SK-N-SH (cell line): Measurements from ENCODE around the gene SRD5A2. TPM values are rescaled to one million over a fixed set of nuclear protein-coding genes. Genes with fewer than 3 reads are reported as not detected.

Experiments
- CTCF ChIA-PET: fragments of 300-600, 350-600 bp; formaldehyde crosslinking; extraction: SDS; loops from one replicate; lab custom pipeline; 2021; lab: Yijun Ruan, JAX
- POLR2A ChIA-PET: fragments of 350-600 bp; sonication (Branson Sonifier 250); formaldehyde crosslinking; extraction: SDS; loops from one replicate; lab custom pipeline; 2020; ENCODE audit warnings: antibody characterized with exemption, inconsistent platforms; lab: Yijun Ruan, JAX
- DNase-seq: peaks from one replicate; pipeline ENCODE4 v3.0.0; 2012
- H2AFZ ChIP-seq: fragments of 200-600 bp; sonication (generic); 2 replicates; pipeline ENCODE4 v1.8.1; 2016; ENCODE audit warnings: antibody characterized with exemption, mild to moderate bottlenecking, low read depth
- H3F3A ChIP-seq: fragments of 200-600 bp; sonication (generic); replicated peaks from 2 replicates; pipeline ENCODE3; 2016; ENCODE audit warnings: antibody characterized with exemption, mild to moderate bottlenecking; ENCODE audit not compliant: insufficient read depth
- H3K27ac ChIP-seq, 2 experiments: fragments of 200-500 bp in 1 of 2; fragments of 200-600 bp in 1 of 2; sonication (Bioruptor generic) in 1 of 2; sonication (generic), shearing (Covaris generic) in 1 of 2; 2 replicates each; pipeline versions ENCODE4 v1.5.1 to v1.6.1; 2014 to 2016; ENCODE audit warnings: low read depth in 2 of 2, inconsistent platforms in 1 of 2, low read length in 1 of 2, mild to moderate bottlenecking in 1 of 2, mixed read lengths in 1 of 2
- H3K27me3 ChIP-seq: fragments of 200-600 bp; sonication (generic), shearing (Covaris generic); 2 replicates; pipeline ENCODE4 v1.6.1; 2016; ENCODE audit warnings: mixed run types; ENCODE audit not compliant: insufficient read depth
- H3K36me3 ChIP-seq, 2 experiments: fragments of 200-500 bp in 1 of 2; fragments of 200-600 bp in 1 of 2; sonication (Bioruptor generic) in 1 of 2; sonication (generic) in 1 of 2; replicated peaks in 1 of 2; 2 replicates each; pipeline versions ENCODE3 to v1.5.1; 2014 to 2016; ENCODE audit warnings: low read length in 1 of 2, mild to moderate bottlenecking in 1 of 2; ENCODE audit not compliant: insufficient read depth in 2 of 2, control insufficient read depth in 1 of 2
- H3K4me1 ChIP-seq, 2 experiments: fragments of 200-500 bp in 1 of 2; fragments of 200-600 bp in 1 of 2; sonication (Bioruptor generic) in 1 of 2; sonication (generic), shearing (Covaris generic) in 1 of 2; 2 replicates each; pipeline versions ENCODE4 v1.5.1 to v1.6.1; 2014 to 2016; ENCODE audit warnings: low read depth in 1 of 2, low read length in 1 of 2, mixed run types in 1 of 2; ENCODE audit not compliant: insufficient read depth in 2 of 2, control insufficient read depth in 1 of 2
- H3K4me2 ChIP-seq: fragments of 200-600 bp; sonication (generic), shearing (Covaris generic); 2 replicates; pipeline ENCODE4 v1.6.1; 2017; ENCODE audit warnings: mixed run types
- H3K4me3 ChIP-seq, 2 experiments: fragments of 200-500 bp in 1 of 2; fragments of 200-600 bp in 1 of 2; sonication (Bioruptor generic) in 1 of 2; sonication (generic), shearing (Covaris generic) in 1 of 2; 2 replicates each; pipeline versions ENCODE4 v1.5.1 to v1.8.1; 2014 to 2016; ENCODE audit warnings: low read depth in 2 of 2, inconsistent platforms in 1 of 2, low read length in 1 of 2, mild to moderate bottlenecking in 1 of 2, mixed read lengths in 1 of 2, moderate library complexity in 1 of 2
- H3K79me2 ChIP-seq: fragments of 200-600 bp; sonication (generic); 2 replicates; pipeline ENCODE4 v1.8.1; 2017; ENCODE audit warnings: mild to moderate bottlenecking; ENCODE audit not compliant: insufficient read depth
- H3K9ac ChIP-seq: fragments of 200-600 bp; sonication (generic); 2 replicates; pipeline ENCODE4 v1.6.1; 2017; ENCODE audit warnings: mixed run types
- H3K9me2 ChIP-seq: fragments of 200-600 bp; sonication (generic); 2 replicates; pipeline ENCODE4 v1.6.1; 2017; ENCODE audit warnings: mixed run types
- H3K9me3 ChIP-seq: fragments of 200-600 bp; sonication (generic); 2 replicates; pipeline ENCODE4 v1.6.1; 2017; ENCODE audit warnings: mixed run types, mild to moderate bottlenecking, moderate library complexity
- H4K20me1 ChIP-seq: fragments of 200-600 bp; sonication (generic); 2 replicates; pipeline ENCODE4 v1.6.1; 2017; ENCODE audit warnings: mild to moderate bottlenecking, mixed run types; ENCODE audit not compliant: insufficient read depth
- EZH2phosphoT487 ChIP-seq: fragments of 200-600 bp; sonication (generic); IDR thresholded peaks from 2 replicates; pipeline ENCODE4 v1.6.1; 2017; ENCODE audit warnings: low read depth, mixed run types, mild to moderate bottlenecking, antibody characterized with exemption, moderate library complexity, borderline replicate concordance
- FOXJ3 ChIP-seq: sonication (generic); formaldehyde crosslinking; IDR thresholded peaks from 2 replicates; pipeline ENCODE4 v1.5.1; 2020; ENCODE audit warnings: mild to moderate bottlenecking, missing genetic modification reagents
- FOXM1 ChIP-seq: IDR thresholded peaks from 2 replicates; pipeline ENCODE4 v1.4.0; 2012; ENCODE audit warnings: low read depth, mild to moderate bottlenecking
- GABPA ChIP-seq: IDR thresholded peaks from 2 replicates; pipeline ENCODE4 v1.4.0; 2012; ENCODE audit warnings: low read depth, mild to moderate bottlenecking
- IRF3 ChIP-seq: fragments of 150-350 bp; IDR thresholded peaks from 2 replicates; pipeline ENCODE4 v1.6.1; 2016; ENCODE audit warnings: mild to moderate bottlenecking, low read depth, low read length
- JUND ChIP-seq: IDR thresholded peaks from 2 replicates; pipeline ENCODE4 v1.4.0; 2012
- MAX ChIP-seq: IDR thresholded peaks from 2 replicates; pipeline ENCODE4 v1.4.0; 2012; ENCODE audit warnings: low read depth
- MEF2A ChIP-seq: IDR thresholded peaks from 2 replicates; pipeline ENCODE4 v1.4.0; 2012; ENCODE audit warnings: low read depth, borderline replicate concordance
- NFIC ChIP-seq: IDR thresholded peaks from 2 replicates; pipeline ENCODE4 v1.4.0; 2012; ENCODE audit warnings: borderline replicate concordance
- NRF1 ChIP-seq: IDR thresholded peaks from 2 replicates; pipeline ENCODE4 v1.6.1; 2012; ENCODE audit warnings: low read depth, mild to moderate bottlenecking, low read length
- RAD21 ChIP-seq: IDR thresholded peaks from 2 replicates; pipeline ENCODE4 v1.6.1; 2012; ENCODE audit warnings: mild to moderate bottlenecking, low read length
- RCOR1 ChIP-seq: fragments of 150-350 bp; IDR thresholded peaks from 2 replicates; pipeline ENCODE4 v1.6.1; 2017; ENCODE audit warnings: antibody characterized with exemption, low read length
- RFX5 ChIP-seq: IDR thresholded peaks from 2 replicates; pipeline ENCODE4 v1.6.1; 2012; ENCODE audit warnings: mild to moderate bottlenecking, improper control_type of control experiment, low read length
- RXRA ChIP-seq: IDR thresholded peaks from 2 replicates; pipeline ENCODE4 v1.4.0; 2012; ENCODE audit warnings: low read depth, mild to moderate bottlenecking, borderline replicate concordance
- SIN3A ChIP-seq: IDR thresholded peaks from 2 replicates; pipeline ENCODE4 v1.6.1; 2012; ENCODE audit warnings: low read depth, mild to moderate bottlenecking, low read length, moderate library complexity, borderline replicate concordance
- TCF12 ChIP-seq: IDR thresholded peaks from 2 replicates; pipeline ENCODE4 v1.4.0; 2012
- USF1 ChIP-seq: IDR thresholded peaks from 2 replicates; pipeline ENCODE4 v1.4.0; 2012; ENCODE audit warnings: low read depth, borderline replicate concordance
- YY1 ChIP-seq: IDR thresholded peaks from 2 replicates; pipeline ENCODE4 v1.4.0; 2012; ENCODE audit warnings: low read depth, mild to moderate bottlenecking
- ZBTB33 ChIP-seq: IDR thresholded peaks from 2 replicates; pipeline ENCODE4 v1.4.0; 2012; ENCODE audit warnings: low read depth, borderline replicate concordance
- WGBS: methylation state at CpG from one replicate; pipeline ENCODE4 v1.1.6; 2017; ENCODE audit warnings: low lambda C conversion rate; 5-methylcytosine and 5-hydroxymethylcytosine counted together
- polyA plus RNA-seq, 3 experiments: library from polyadenylated mRNA; depleted of rRNA; stranded (reverse); fragments of >200 nt; gene quantifications; 2 replicates each; pipeline ENCODE4 v1.2.3, GENCODE V29; 2012

Gene SRD5A2
- polyA plus RNA-seq, 1 of the 3 experiments (the other 2 are of a cell fraction): not detected

GRCh38 chr2:31513553-31513952, 67.2 kb downstream of the SRD5A2 start:
- ChIA-PET POLR2A (no interaction called here), CTCF (interaction anchor here (1.2 kb wide), 1 partner anchor 9 kb away, joined by 4 read pairs; no protein-coding TSS in a partner anchor)
- Histone ChIP-seq H3K9me3 (no peaks in the 10 kb centered on the region), H3K4me3 (no peak overlapping the region), H3F3A (no peaks in the 10 kb centered on the region), H4K20me1 (no peaks in the 10 kb centered on the region), H3K27me3 (no peaks in the 10 kb centered on the region; the same call in 1 of the 2 replicates), H3K27ac (no peak overlapping the region), H2AFZ (no peak overlapping the region), H3K9me2 (0 out of 2 replicates have a peak, but pooled peaks cover 5% of the 10 kb centered on the region), H3K4me2 (no peak overlapping the region), H3K79me2 (no peaks in the 10 kb centered on the region), H3K36me3 (no peaks in the 10 kb centered on the region), H3K9ac (no peak overlapping the region), H3K4me1 (no peaks in the 10 kb centered on the region)
- 14% methylated on average over 3 of the region's 3 CpGs for WGBS
- no peak for DNase-seq
- TF ChIP-seq MAX (no peak), RFX5 (no peak), FOXM1 (no peak), TCF12 (no peak), MEF2A (no peak), USF1 (no peak), FOXJ3 (CRISPR knock-in tag) (no peak), RCOR1 (no peak), NRF1 (no peak), RAD21 (no peak), RXRA (no peak), NFIC (no peak)

- no peak overlapping the region for H3K4me3 ChIP-seq
- H3K79me2 ChIP-seq: no peaks in the 10 kb centered on the region
- no peak overlapping the region for H3K9ac ChIP-seq
- ChIA-PET CTCF (interaction anchor here (2.8 kb wide), 1 partner anchor 12 kb away, joined by 15 read pairs; no protein-coding TSS in a partner anchor), POLR2A (no interaction called here)
- no peak overlapping the region for H2AFZ ChIP-seq
- H3K4me2 ChIP-seq: no peak overlapping the region
- H4K20me1 ChIP-seq: no peaks in the 10 kb centered on the region
- TF ChIP-seq IRF3 (no peak), YY1 (no peak), ZBTB33 (no peak), TCF12 (no peak), SIN3A (no peak), EZH2phosphoT487 (no peak), JUND (no peak), GABPA (no peak)
- no peak overlapping the region for H3K27ac ChIP-seq
- no peak for DNase-seq
- no peaks in the 10 kb centered on the region for H3K36me3 ChIP-seq
- H3K27me3 ChIP-seq: no peaks in the 10 kb centered on the region
- H3F3A ChIP-seq: no peaks in the 10 kb centered on the region
- no peaks in the 10 kb centered on the region for H3K9me3 ChIP-seq
- H3K9me2 ChIP-seq: 0 out of 2 replicates have a peak, but pooled peaks cover 5% of the 10 kb centered on the region
- H3K4me1 ChIP-seq: no peaks in the 10 kb centered on the region
These were observed 69.4 kb downstream of the SRD5A2 start for GRCh38 chr2:31511376-31511775.
